ENCODE data around the gene FLRT1.
A peak's percentile ranks its signal among the peaks of the same experiment; 100 is the strongest.

Gene FLRT1

DNA sequence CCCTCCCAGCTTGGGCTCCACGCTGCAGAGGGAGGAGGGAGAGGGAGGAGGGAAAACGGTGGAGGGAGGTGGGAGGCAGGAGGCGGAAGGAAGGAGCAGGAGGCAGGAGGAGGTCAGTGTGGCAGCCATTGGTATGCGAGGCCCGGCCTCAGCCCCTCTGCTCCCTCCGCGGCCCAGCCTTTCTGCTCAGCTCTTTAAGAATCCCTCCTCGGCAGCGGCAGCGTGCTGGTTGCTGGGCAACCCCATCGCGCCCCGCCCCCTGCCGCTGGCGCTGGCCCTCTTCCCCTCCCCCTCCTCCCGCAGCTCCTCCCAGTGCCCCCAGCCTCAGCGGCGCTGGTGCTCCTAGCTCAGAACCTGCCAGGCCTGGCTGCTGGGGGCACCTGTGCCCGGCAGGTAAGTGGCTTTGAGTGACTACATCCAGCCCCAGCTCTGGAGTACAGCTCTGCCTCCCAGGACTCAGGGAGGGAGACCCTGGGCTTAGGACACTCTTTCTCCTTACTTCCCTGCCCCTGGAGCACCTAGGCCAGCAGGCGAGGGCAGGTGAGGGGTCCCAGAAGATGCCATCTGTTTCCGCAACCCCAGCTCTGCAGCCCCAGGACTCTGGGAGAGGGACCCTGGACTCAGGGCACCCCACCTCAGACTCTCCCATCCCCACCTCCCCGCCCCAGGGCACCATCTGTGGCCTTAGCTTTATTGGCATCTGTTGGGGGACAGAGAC, 7.2 kb upstream of the FLRT1 start:
- no peak for DNase-seq (ENCODE audit: low read depth in 1 of 2, low spot score in 1 of 2)
- H3K27ac ChIP-seq (replicated peaks), result peak overlapping the region; percentile 72
- H3K27me3 ChIP-seq (ENCODE audit: insufficient read depth, poor library complexity, severe bottlenecking), result no peaks in the 10 kb centered on the region

GRCh38 chr11:64029773-64030172, 6.0 kb upstream of the FLRT1 start:
- TF ChIP-seq, protein P1, sequence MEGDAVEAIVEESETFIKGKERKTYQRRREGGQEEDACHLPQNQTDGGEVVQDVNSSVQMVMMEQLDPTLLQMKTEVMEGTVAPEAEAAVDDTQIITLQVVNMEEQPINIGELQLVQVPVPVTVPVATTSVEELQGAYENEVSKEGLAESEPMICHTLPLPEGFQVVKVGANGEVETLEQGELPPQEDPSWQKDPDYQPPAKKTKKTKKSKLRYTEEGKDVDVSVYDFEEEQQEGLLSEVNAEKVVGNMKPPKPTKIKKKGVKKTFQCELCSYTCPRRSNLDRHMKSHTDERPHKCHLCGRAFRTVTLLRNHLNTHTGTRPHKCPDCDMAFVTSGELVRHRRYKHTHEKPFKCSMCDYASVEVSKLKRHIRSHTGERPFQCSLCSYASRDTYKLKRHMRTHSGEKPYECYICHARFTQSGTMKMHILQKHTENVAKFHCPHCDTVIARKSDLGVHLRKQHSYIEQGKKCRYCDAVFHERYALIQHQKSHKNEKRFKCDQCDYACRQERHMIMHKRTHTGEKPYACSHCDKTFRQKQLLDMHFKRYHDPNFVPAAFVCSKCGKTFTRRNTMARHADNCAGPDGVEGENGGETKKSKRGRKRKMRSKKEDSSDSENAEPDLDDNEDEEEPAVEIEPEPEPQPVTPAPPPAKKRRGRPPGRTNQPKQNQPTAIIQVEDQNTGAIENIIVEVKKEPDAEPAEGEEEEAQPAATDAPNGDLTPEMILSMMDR (IDR thresholded peaks at IDR 0.05; ENCODE audit: insufficient read depth, low read length), result no peak
- no peak for TF ChIP-seq SPI1 (IDR thresholded peaks at IDR 0.05; ENCODE audit: borderline replicate concordance, low read depth)
- TF ChIP-seq, protein P2, sequence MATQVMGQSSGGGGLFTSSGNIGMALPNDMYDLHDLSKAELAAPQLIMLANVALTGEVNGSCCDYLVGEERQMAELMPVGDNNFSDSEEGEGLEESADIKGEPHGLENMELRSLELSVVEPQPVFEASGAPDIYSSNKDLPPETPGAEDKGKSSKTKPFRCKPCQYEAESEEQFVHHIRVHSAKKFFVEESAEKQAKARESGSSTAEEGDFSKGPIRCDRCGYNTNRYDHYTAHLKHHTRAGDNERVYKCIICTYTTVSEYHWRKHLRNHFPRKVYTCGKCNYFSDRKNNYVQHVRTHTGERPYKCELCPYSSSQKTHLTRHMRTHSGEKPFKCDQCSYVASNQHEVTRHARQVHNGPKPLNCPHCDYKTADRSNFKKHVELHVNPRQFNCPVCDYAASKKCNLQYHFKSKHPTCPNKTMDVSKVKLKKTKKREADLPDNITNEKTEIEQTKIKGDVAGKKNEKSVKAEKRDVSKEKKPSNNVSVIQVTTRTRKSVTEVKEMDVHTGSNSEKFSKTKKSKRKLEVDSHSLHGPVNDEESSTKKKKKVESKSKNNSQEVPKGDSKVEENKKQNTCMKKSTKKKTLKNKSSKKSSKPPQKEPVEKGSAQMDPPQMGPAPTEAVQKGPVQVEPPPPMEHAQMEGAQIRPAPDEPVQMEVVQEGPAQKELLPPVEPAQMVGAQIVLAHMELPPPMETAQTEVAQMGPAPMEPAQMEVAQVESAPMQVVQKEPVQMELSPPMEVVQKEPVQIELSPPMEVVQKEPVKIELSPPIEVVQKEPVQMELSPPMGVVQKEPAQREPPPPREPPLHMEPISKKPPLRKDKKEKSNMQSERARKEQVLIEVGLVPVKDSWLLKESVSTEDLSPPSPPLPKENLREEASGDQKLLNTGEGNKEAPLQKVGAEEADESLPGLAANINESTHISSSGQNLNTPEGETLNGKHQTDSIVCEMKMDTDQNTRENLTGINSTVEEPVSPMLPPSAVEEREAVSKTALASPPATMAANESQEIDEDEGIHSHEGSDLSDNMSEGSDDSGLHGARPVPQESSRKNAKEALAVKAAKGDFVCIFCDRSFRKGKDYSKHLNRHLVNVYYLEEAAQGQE (IDR thresholded peaks at IDR 0.05; ENCODE audit: insufficient replicate concordance, low read depth), result no peak
- no peak for TF ChIP-seq POLR2AphosphoS5 (IDR thresholded peaks at IDR 0.05; ENCODE audit: low read depth)
- TF ChIP-seq GABPA (IDR thresholded peaks at IDR 0.05; ENCODE audit: low read depth), result no peak
- Histone ChIP-seq H3K27ac (replicated peaks) (no peak overlapping the region), H3K4me3 (replicated peaks; ENCODE audit: insufficient read depth, low read length) (no peak overlapping the region), H3K27me3 (ENCODE audit: insufficient read depth, poor library complexity, severe bottlenecking) (peaks cover 4% of the 10 kb centered on the region)
- no peak for DNase-seq (ENCODE audit: low read depth in 1 of 2, low spot score in 1 of 2)

More for the DNA sequence above, 7.2 kb upstream of the FLRT1 start:
- no peak for TF ChIP-seq POLR2AphosphoS5 (IDR thresholded peaks at IDR 0.05; ENCODE audit: low read depth)
- TF ChIP-seq, protein P1 (IDR thresholded peaks at IDR 0.05; ENCODE audit: insufficient read depth, low read length), result no peak
- TF ChIP-seq, protein P2 (IDR thresholded peaks at IDR 0.05; ENCODE audit: insufficient replicate concordance, low read depth), result no peak
- TF ChIP-seq GABPA (IDR thresholded peaks at IDR 0.05; ENCODE audit: low read depth), result no peak
- H3K4me3 ChIP-seq (replicated peaks; ENCODE audit: insufficient read depth, low read length), result no peak overlapping the region

DNA sequence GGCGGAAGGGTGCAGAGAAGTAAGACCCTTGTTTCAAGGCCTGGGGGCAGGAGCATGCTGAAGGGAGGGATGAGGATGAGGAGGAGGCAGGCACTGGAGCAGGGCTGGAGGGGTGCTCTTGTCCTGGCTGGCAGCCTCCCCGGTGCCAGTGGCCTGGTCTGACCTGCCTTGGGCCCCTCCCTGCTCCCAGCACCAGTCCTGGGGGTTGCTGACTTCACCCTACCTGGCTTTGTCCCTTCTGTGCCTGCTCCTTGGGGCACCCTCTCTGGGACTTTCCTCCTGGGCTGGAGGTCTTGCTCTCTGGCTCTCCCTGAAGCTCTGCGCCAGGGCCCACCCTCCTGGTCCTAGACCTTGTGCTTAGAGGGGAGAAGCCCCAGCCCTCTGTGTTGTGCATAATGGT, 4.7 kb upstream of the FLRT1 start:
- Histone ChIP-seq H3K4me3 (replicated peaks; ENCODE audit: insufficient read depth, low read length) (no peak overlapping the region), H3K27me3 (ENCODE audit: insufficient read depth, poor library complexity, severe bottlenecking) (peaks cover 10% of the 10 kb centered on the region), H3K27ac (replicated peaks) (no peak overlapping the region)
- TF ChIP-seq SPI1 (IDR thresholded peaks at IDR 0.05; ENCODE audit: borderline replicate concordance, low read depth) (no peak), GABPA (IDR thresholded peaks at IDR 0.05; ENCODE audit: low read depth) (no peak), POLR2AphosphoS5 (IDR thresholded peaks at IDR 0.05; ENCODE audit: low read depth) (no peak)
- TF ChIP-seq, protein P1 (IDR thresholded peaks at IDR 0.05; ENCODE audit: insufficient read depth, low read length), result no peak
- TF ChIP-seq, protein P2 (IDR thresholded peaks at IDR 0.05; ENCODE audit: insufficient replicate concordance, low read depth), result no peak
- no peak for DNase-seq (ENCODE audit: low read depth in 1 of 2, low spot score in 1 of 2)
